Measurements from ENCODE around the gene RPL35A. TPM values are rescaled to one million over a fixed set of nuclear protein-coding genes. Genes with fewer than 3 reads are reported as not detected.

The RPL35A gene
- polyA plus RNA-seq, 4 donors: 1,252 to 2,127 (median 1,870) TPM

DNA sequence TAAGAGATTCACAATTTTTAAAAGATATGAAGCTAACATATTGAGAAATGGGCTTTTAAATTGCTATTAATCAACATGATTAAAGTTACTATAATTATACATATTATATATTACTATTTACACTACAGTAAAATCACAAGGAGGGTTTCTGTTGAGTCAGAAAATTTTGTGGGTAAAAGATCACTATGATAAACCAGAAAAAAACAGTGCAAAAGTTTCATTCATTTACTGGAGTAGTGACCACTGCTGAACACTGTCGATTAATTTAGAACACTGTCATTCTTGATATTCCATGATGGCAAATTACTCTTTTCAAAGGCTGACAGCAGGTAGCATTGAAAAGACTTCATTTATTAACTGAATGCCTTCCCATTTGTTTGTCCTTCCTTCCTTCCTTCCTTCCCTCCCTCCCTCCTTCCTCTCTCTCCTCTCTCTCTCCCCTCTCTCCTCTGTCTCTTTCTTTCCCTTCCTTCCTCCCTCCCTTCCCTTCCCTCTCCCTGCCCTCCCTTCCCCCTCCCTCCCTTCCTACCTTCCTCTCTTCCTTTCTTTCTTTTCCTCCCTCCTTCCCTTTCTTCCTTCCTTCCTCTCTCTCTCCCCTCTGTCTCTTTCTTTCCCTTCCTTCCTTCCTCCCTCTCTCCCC lies 9.1 kb upstream of the RPL35A start:
- FAIRE-seq (no peak), DNase-seq (no peak)
- 71 to 82% (median 80%) methylated on average over 1 of the region's 1 CpG for WGBS, 3 donors
- Histone ChIP-seq H3K27me3 (ENCODE audit: control insufficient read depth in 3 of 3, insufficient read depth in 3 of 3, low read length in 3 of 3) (no peaks in the 10 kb centered on the region), H3K27ac (ENCODE audit: low read depth in 1 of 3, low read length in 2 of 3) (no peak overlapping the region), H3K36me3 (ENCODE audit: control insufficient read depth in 3 of 3, insufficient read depth in 2 of 3, low read depth in 1 of 3, low read length in 3 of 3) (peaks cover 0 to 2% (median 1%) of the 10 kb centered on the region in 3 donors), H3K9me3 (ENCODE audit: control insufficient read depth in 2 of 2, insufficient read depth in 1 of 2, low read depth in 1 of 2, low read length in 1 of 2) (no peaks in the 10 kb centered on the region), H3K4me3 (ENCODE audit: low read depth in 1 of 3, low read length in 3 of 3) (no peak overlapping the region), H3K4me1 (ENCODE audit: control insufficient read depth in 3 of 3, insufficient read depth in 2 of 3, low read depth in 1 of 3, low read length in 2 of 3) (no peaks in the 10 kb centered on the region)

GRCh38 chr3:197942956-197943556 lies 6.9 kb upstream of the RPL35A start:
- Histone ChIP-seq H3K4me3 (ENCODE audit: low read depth in 1 of 3, low read length in 3 of 3) (no peak overlapping the region), H3K9me3 (ENCODE audit: control insufficient read depth in 2 of 2, insufficient read depth in 1 of 2, low read depth in 1 of 2, low read length in 1 of 2) (no peaks in the 10 kb centered on the region), H3K27ac (ENCODE audit: low read depth in 1 of 3, low read length in 2 of 3) (no peak overlapping the region), H3K27me3 (ENCODE audit: control insufficient read depth in 3 of 3, insufficient read depth in 3 of 3, low read length in 3 of 3) (no peaks in the 10 kb centered on the region), H3K36me3 (ENCODE audit: control insufficient read depth in 3 of 3, insufficient read depth in 2 of 3, low read depth in 1 of 3, low read length in 3 of 3) (peaks cover 0 to 2% (median 1%) of the 10 kb centered on the region in 3 donors), H3K4me1 (ENCODE audit: control insufficient read depth in 3 of 3, insufficient read depth in 2 of 3, low read depth in 1 of 3, low read length in 2 of 3) (no peaks in the 10 kb centered on the region)
- WGBS, 3 donors: 27 to 35% (median 30%) methylated on average over 2 of the region's 2 CpGs
- DNase-seq (peak; percentile 37 to 43), FAIRE-seq (no peak)

DNA sequence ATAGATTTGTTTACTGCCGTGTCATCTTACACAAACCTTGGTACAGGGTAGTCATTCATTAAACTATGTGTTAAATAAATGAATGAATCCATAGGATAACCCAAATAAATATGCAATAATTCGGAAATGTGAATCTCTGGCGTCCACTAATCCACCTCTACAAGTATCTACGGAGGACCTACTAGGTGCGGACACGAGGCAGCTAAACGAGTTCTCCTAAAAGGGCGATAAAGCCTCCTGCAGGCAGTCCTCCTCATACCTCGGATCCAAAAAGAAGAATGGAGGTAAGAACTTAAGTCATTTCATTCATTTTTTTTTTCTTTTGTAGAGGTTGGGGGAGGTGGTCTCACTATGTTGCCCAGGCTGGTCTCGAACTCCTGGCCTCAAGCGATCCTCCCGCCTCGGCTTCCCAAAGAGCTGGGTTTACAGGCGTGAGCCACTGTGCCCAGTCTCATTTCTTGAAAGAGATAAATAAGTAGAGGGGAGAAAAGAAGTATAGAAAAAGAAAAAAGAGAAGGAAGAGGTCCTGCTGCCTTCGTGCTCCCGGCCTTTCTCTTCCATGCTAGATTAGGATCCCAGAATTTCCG lies 706 bp upstream of the RPL35A start:
- peaks cover 0 to 16% (median 8%) of the 10 kb centered on the region in 3 donors for H3K4me1 ChIP-seq (ENCODE audit: control insufficient read depth in 3 of 3, insufficient read depth in 2 of 3, low read depth in 1 of 3, low read length in 2 of 3)
- peak overlapping the region in 2 of 3 donors; percentile 36 to 77 for H3K4me3 ChIP-seq (ENCODE audit: low read depth in 1 of 3, low read length in 3 of 3)
- 17 to 23% (median 18%) methylated on average over 17 of the region's 17 CpGs for WGBS, 3 donors
- H3K9me3 ChIP-seq (ENCODE audit: control insufficient read depth in 2 of 2, insufficient read depth in 1 of 2, low read depth in 1 of 2, low read length in 1 of 2): no peaks in the 10 kb centered on the region
- FAIRE-seq (no peak), DNase-seq (no peak)
- H3K36me3 ChIP-seq (ENCODE audit: control insufficient read depth in 3 of 3, insufficient read depth in 2 of 3, low read depth in 1 of 3, low read length in 3 of 3): peaks cover 7 to 29% (median 12%) of the 10 kb centered on the region in 3 donors
- no peaks in the 10 kb centered on the region for H3K27me3 ChIP-seq (ENCODE audit: control insufficient read depth in 3 of 3, insufficient read depth in 3 of 3, low read length in 3 of 3)
- peak overlapping the region in 2 of 3 donors; percentile 83 to 95 for H3K27ac ChIP-seq (ENCODE audit: low read depth in 1 of 3, low read length in 2 of 3)

GRCh38 chr3:197950677-197951061 lies 679 bp downstream of the RPL35A start:
- no peaks in the 10 kb centered on the region for H3K27me3 ChIP-seq (ENCODE audit: control insufficient read depth in 3 of 3, insufficient read depth in 3 of 3, low read length in 3 of 3)
- DNase-seq (no peak), FAIRE-seq (no peak)
- peaks cover 15 to 37% (median 16%) of the 10 kb centered on the region in 3 donors for H3K36me3 ChIP-seq (ENCODE audit: control insufficient read depth in 3 of 3, insufficient read depth in 2 of 3, low read depth in 1 of 3, low read length in 3 of 3)
- H3K4me1 ChIP-seq (ENCODE audit: control insufficient read depth in 3 of 3, insufficient read depth in 2 of 3, low read depth in 1 of 3, low read length in 2 of 3): peaks cover 0 to 16% (median 8%) of the 10 kb centered on the region in 3 donors
- peak overlapping the region; percentile 83 to 95 (median 88) for H3K27ac ChIP-seq (ENCODE audit: low read depth in 1 of 3, low read length in 2 of 3)
- 0 to 1% (median 0%) methylated on average over 11 of the region's 11 CpGs for WGBS, 3 donors
- peak overlapping the region; percentile 58 to 77 (median 64) for H3K4me3 ChIP-seq (ENCODE audit: low read depth in 1 of 3, low read length in 3 of 3)
- no peaks in the 10 kb centered on the region for H3K9me3 ChIP-seq (ENCODE audit: control insufficient read depth in 2 of 2, insufficient read depth in 1 of 2, low read depth in 1 of 2, low read length in 1 of 2)

- H3K36me3 ChIP-seq (ENCODE audit: control insufficient read depth in 3 of 3, insufficient read depth in 2 of 3, low read depth in 1 of 3, low read length in 3 of 3): peaks cover 20 to 42% (median 22%) of the 10 kb centered on the region in 3 donors
- no peak overlapping the region for H3K27ac ChIP-seq (ENCODE audit: low read depth in 1 of 3, low read length in 2 of 3)
- no peaks in the 10 kb centered on the region for H3K9me3 ChIP-seq (ENCODE audit: control insufficient read depth in 2 of 2, insufficient read depth in 1 of 2, low read depth in 1 of 2, low read length in 1 of 2)
- peaks cover 0 to 16% (median 8%) of the 10 kb centered on the region in 3 donors for H3K4me1 ChIP-seq (ENCODE audit: control insufficient read depth in 3 of 3, insufficient read depth in 2 of 3, low read depth in 1 of 3, low read length in 2 of 3)
- H3K4me3 ChIP-seq (ENCODE audit: low read depth in 1 of 3, low read length in 3 of 3): peak overlapping the region in 2 of 3 donors; percentile 58 to 77
- H3K27me3 ChIP-seq (ENCODE audit: control insufficient read depth in 3 of 3, insufficient read depth in 3 of 3, low read length in 3 of 3): no peaks in the 10 kb centered on the region
- WGBS, 3 donors: 55 to 70% (median 58%) methylated on average over 21 of the region's 21 CpGs
- no peak for FAIRE-seq
- no peak for DNase-seq
Measured at GRCh38 chr3:197951392-197951990, 1.5 kb downstream of the RPL35A start.

DNA sequence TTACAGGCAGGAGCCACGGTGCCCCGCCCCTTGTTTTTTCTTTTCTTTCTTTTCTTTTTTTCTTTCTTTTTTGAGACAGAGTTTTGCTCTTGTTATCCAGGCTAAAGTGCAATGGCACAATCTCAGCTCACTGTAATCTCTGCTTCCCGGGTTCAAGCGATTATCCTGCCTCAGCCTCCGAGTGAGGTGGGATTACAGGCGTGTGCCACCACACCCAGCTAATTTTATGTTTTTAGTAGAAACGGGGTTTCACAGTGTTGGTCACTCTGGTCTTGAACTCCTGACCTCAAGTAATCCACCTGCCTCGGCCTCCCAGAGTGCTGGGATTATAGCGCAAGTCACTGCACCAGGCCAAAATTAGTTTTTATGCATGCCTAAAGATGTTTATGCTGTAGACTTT lies 2.5 kb downstream of the RPL35A start:
- 79 to 83% (median 82%) methylated on average over 9 of the region's 9 CpGs for WGBS, 3 donors
- Histone ChIP-seq H3K4me3 (ENCODE audit: low read depth in 1 of 3, low read length in 3 of 3) (no peak overlapping the region), H3K4me1 (ENCODE audit: control insufficient read depth in 3 of 3, insufficient read depth in 2 of 3, low read depth in 1 of 3, low read length in 2 of 3) (peaks cover 0 to 16% (median 8%) of the 10 kb centered on the region in 3 donors), H3K36me3 (ENCODE audit: control insufficient read depth in 3 of 3, insufficient read depth in 2 of 3, low read depth in 1 of 3, low read length in 3 of 3) (peaks cover 20 to 44% (median 22%) of the 10 kb centered on the region in 3 donors), H3K27me3 (ENCODE audit: control insufficient read depth in 3 of 3, insufficient read depth in 3 of 3, low read length in 3 of 3) (no peaks in the 10 kb centered on the region), H3K27ac (ENCODE audit: low read depth in 1 of 3, low read length in 2 of 3) (no peak overlapping the region), H3K9me3 (ENCODE audit: control insufficient read depth in 2 of 2, insufficient read depth in 1 of 2, low read depth in 1 of 2, low read length in 1 of 2) (no peaks in the 10 kb centered on the region)
- DNase-seq (no peak), FAIRE-seq (no peak)

DNA sequence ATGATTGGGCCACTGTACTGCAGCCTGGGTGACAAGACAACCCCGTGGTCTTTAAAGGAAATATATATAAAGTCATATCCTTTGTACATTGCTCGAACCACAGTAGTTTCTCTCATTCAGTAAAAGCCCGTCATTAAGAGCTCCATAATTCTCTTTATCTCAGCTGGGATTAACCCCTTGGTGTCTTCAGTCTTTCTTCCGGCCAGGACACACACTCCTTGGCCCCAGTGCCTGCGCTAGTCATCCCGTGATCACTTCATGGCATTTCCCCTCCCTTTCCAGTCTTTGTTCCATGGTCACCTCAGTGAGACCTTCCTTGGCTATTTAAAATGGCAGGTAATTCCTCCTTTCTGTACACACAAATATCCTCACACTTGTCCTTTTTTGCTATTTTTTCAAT lies 3.3 kb downstream of the RPL35A start:
- peaks cover 20 to 44% (median 22%) of the 10 kb centered on the region in 3 donors for H3K36me3 ChIP-seq (ENCODE audit: control insufficient read depth in 3 of 3, insufficient read depth in 2 of 3, low read depth in 1 of 3, low read length in 3 of 3)
- peaks cover 0 to 16% (median 10%) of the 10 kb centered on the region in 3 donors for H3K4me1 ChIP-seq (ENCODE audit: control insufficient read depth in 3 of 3, insufficient read depth in 2 of 3, low read depth in 1 of 3, low read length in 2 of 3)
- H3K27me3 ChIP-seq (ENCODE audit: control insufficient read depth in 3 of 3, insufficient read depth in 3 of 3, low read length in 3 of 3): no peaks in the 10 kb centered on the region
- H3K4me3 ChIP-seq (ENCODE audit: low read depth in 1 of 3, low read length in 3 of 3): no peak overlapping the region
- WGBS, 3 donors: 45 to 60% (median 54%) methylated on average over 6 of the region's 6 CpGs
- FAIRE-seq: no peak
- no peak overlapping the region for H3K27ac ChIP-seq (ENCODE audit: low read depth in 1 of 3, low read length in 2 of 3)
- no peak for DNase-seq
- H3K9me3 ChIP-seq (ENCODE audit: control insufficient read depth in 2 of 2, insufficient read depth in 1 of 2, low read depth in 1 of 2, low read length in 1 of 2): no peaks in the 10 kb centered on the region

DNA sequence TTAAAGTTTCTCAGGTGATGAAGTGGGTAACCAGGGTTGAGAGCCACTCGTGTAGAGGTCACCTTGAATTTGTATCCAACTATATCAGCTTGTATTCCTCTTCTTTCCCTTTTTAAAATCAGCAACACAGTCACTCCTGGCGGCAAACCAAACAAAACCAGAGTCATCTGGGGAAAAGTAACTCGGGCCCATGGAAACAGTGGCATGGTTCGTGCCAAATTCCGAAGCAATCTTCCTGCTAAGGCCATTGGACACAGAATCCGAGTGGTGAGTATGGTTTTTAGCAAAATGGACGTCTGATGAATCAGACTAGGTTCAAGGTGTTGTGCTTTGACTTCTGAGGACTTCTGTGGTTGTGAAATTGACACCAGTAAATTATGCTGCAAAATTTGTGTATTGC lies 3.9 kb downstream of the RPL35A start:
- Histone ChIP-seq H3K27me3 (ENCODE audit: control insufficient read depth in 3 of 3, insufficient read depth in 3 of 3, low read length in 3 of 3) (no peaks in the 10 kb centered on the region), H3K4me3 (ENCODE audit: low read depth in 1 of 3, low read length in 3 of 3) (no peak overlapping the region), H3K27ac (ENCODE audit: low read depth in 1 of 3, low read length in 2 of 3) (no peak overlapping the region), H3K9me3 (ENCODE audit: control insufficient read depth in 2 of 2, insufficient read depth in 1 of 2, low read depth in 1 of 2, low read length in 1 of 2) (no peaks in the 10 kb centered on the region), H3K36me3 (ENCODE audit: control insufficient read depth in 3 of 3, insufficient read depth in 2 of 3, low read depth in 1 of 3, low read length in 3 of 3) (peaks cover 20 to 44% (median 22%) of the 10 kb centered on the region in 3 donors), H3K4me1 (ENCODE audit: control insufficient read depth in 3 of 3, insufficient read depth in 2 of 3, low read depth in 1 of 3, low read length in 2 of 3) (peaks cover 0 to 15% (median 12%) of the 10 kb centered on the region in 3 donors)
- 73 to 75% (median 74%) methylated on average over 7 of the region's 7 CpGs for WGBS, 3 donors
- DNase-seq (no peak), FAIRE-seq (no peak)
